ENCODE measurements around the gene FAM118B. TPM values are rescaled to one million over a fixed set of nuclear protein-coding genes. Genes with fewer than 3 reads are reported as not detected.

The FAM118B gene
- total and polyA plus RNA-seq, 2 of the 8 experiments (the other 6 are each of a cell fraction or from before 2014, with no cell fraction given): 25.3 to 48.3 TPM

GRCh38 chr11:126254819-126255218 is 43.2 kb downstream of the FAM118B start:
- H3K9ac ChIP-seq (replicated peaks in 1 of 4; ENCODE audit: extremely low read depth in 1 of 4, low read depth in 3 of 4, low read length in 3 of 4): no peak overlapping the region
- H2BK20ac ChIP-seq (ENCODE audit: low read length): no peak overlapping the region
- H3K79me1 ChIP-seq (ENCODE audit: low read depth, low read length): no peaks in the 10 kb centered on the region
- no peak overlapping the region for H3K4ac ChIP-seq (replicated peaks; ENCODE audit: insufficient read length, low read depth, low read length)
- no peak overlapping the region for H3K27ac ChIP-seq (ENCODE audit: low read depth, low read length)
- CTCF ChIA-PET (ENCODE audit: partially characterized antibody): no interaction called here
- peaks cover 0 to 3% of the 10 kb centered on the region in 2 experiments for H4K20me1 ChIP-seq (replicated peaks in 1 of 2; ENCODE audit: control insufficient read depth in 1 of 2, insufficient read depth in 2 of 2, low read length in 2 of 2)
- H2BK15ac ChIP-seq (ENCODE audit: low read length): no peak overlapping the region
- H4K8ac ChIP-seq (ENCODE audit: extremely low read depth, insufficient read depth, low read length): no peak overlapping the region
- H2AK5ac ChIP-seq (ENCODE audit: low read depth, low read length): no peak overlapping the region
- no peak overlapping the region for H3K4me2 ChIP-seq (ENCODE audit: insufficient read depth in 1 of 2, low read depth in 2 of 2, low read length in 2 of 2)
- no peak overlapping the region for H2BK12ac ChIP-seq (ENCODE audit: low read depth, low read length)
- no peak overlapping the region for H4K5ac ChIP-seq (ENCODE audit: insufficient read length, low read depth, low read length)
- H3K14ac ChIP-seq (ENCODE audit: insufficient read length): no peak overlapping the region
- no peak overlapping the region for H3K18ac ChIP-seq (ENCODE audit: extremely low read depth, low read length)
- H3K56ac ChIP-seq (replicated peaks; ENCODE audit: insufficient read length, low read depth, low read length): no peak overlapping the region
- no peak overlapping the region for H2BK120ac ChIP-seq (replicated peaks; ENCODE audit: low read depth, low read length)
- no peaks in the 10 kb centered on the region for H3K27me3 ChIP-seq (replicated peaks in 1 of 4; ENCODE audit: control insufficient read depth in 3 of 4, extremely low read depth in 1 of 4, insufficient read depth in 3 of 4, low read length in 3 of 4)
- H3K79me2 ChIP-seq (ENCODE audit: control insufficient read depth in 1 of 2, insufficient read depth in 2 of 2, low read length in 2 of 2): no peaks in the 10 kb centered on the region
- H3K36me3 ChIP-seq (ENCODE audit: control insufficient read depth in 2 of 4, insufficient read depth in 4 of 4, low read length in 3 of 4): peaks cover 4 to 45% (median 28%) of the 10 kb centered on the region in 4 experiments
- POLR2A ChIA-PET (ENCODE audit: partially characterized antibody): interaction anchor here (0.6 to 2.9 kb wide), 4 partner anchors 8 to 25 kb away, joined by 3 to 11 read pairs (median 5); no protein-coding TSS in a partner anchor
- H2AFZ ChIP-seq (ENCODE audit: low read length): no peak overlapping the region
- no peaks in the 10 kb centered on the region for H3K23me2 ChIP-seq (ENCODE audit: low read depth, low read length)
- no peaks in the 10 kb centered on the region for H3K4me1 ChIP-seq (replicated peaks in 1 of 4; ENCODE audit: control insufficient read depth in 3 of 4, insufficient read depth in 4 of 4, low read length in 3 of 4)
- H3K4me3 ChIP-seq (ENCODE audit: extremely low read depth in 1 of 4, insufficient read depth in 2 of 4, low read depth in 3 of 4, low read length in 4 of 4): no peak overlapping the region
- H3K9me3 ChIP-seq (ENCODE audit: insufficient read depth in 2 of 2, low read depth in 1 of 2, low read length in 1 of 2): no peaks in the 10 kb centered on the region
- H2BK5ac ChIP-seq (ENCODE audit: low read depth, low read length): no peak overlapping the region
- H4K91ac ChIP-seq (replicated peaks; ENCODE audit: insufficient read length, low read length): no peak overlapping the region
- 82% methylated on average over 1 of the region's 1 CpG; no CpG with 5 or more reads in 1 of the 2 experiments for WGBS, 2 experiments (ENCODE audit: extremely low coverage in 1 of 2, insufficient coverage in 1 of 2, insufficient read length in 1 of 2, insufficient replicate concordance in 2 of 2, low coverage in 1 of 2, low lambda C conversion rate in 2 of 2, missing lambda C conversion rate in 1 of 2)
- H3K23ac ChIP-seq (ENCODE audit: insufficient read length): no peak overlapping the region
- DNase-seq (ENCODE audit: low read depth in 1 of 2, low spot score in 2 of 2) (no peak), FAIRE-seq (no peak)
- TF ChIP-seq TAF7 (optimal IDR thresholded peaks at IDR 0.05; ENCODE audit: borderline replicate concordance, low read depth, low read length) (no peak), ASH2L (IDR thresholded peaks at IDR 0.05; ENCODE audit: low read length) (no peak), SIX5 (IDR thresholded peaks at IDR 0.05; ENCODE audit: low read depth, low read length) (no peak), ZNF274 (IDR thresholded peaks at IDR 0.05; ENCODE audit: borderline replicate concordance, extremely low read depth, low read length) (no peak), GABPA (IDR thresholded peaks at IDR 0.05; ENCODE audit: borderline replicate concordance, insufficient read depth, low read length) (no peak), SP2 (IDR thresholded peaks at IDR 0.05; ENCODE audit: low read length) (no peak), CTBP2 (IDR thresholded peaks at IDR 0.05; ENCODE audit: borderline replicate concordance, insufficient read depth, insufficient read length, low read length) (no peak), YY1 (IDR thresholded peaks at IDR 0.05; ENCODE audit: low read depth, low read length) (no peak), KDM4A (IDR thresholded peaks at IDR 0.05; ENCODE audit: low read depth, low read length, severe bottlenecking) (no peak), CBX5 (IDR thresholded peaks at IDR 0.05; ENCODE audit: low read depth, low read length) (no peak), BCL11A (IDR thresholded peaks at IDR 0.05; ENCODE audit: low read depth in 2 of 2, low read length in 2 of 2) (no peak), ATF3 (IDR thresholded peaks at IDR 0.05; ENCODE audit: insufficient read depth, low read depth, low read length) (no peak), EZH2 (IDR thresholded peaks at IDR 0.05; ENCODE audit: low read depth, low read length, severe bottlenecking) (no peak)
